ENCODE measurements around the gene FDX2.

FDX2 gene

GRCh38 chr19:10299545-10300458 is 16.0 kb downstream of the FDX2 start:
- DNase-seq, result no peak

- DNase-seq, result no peak
Measured at GRCh38 chr19:10295847-10296591, 19.8 kb downstream of the FDX2 start.

DNA sequence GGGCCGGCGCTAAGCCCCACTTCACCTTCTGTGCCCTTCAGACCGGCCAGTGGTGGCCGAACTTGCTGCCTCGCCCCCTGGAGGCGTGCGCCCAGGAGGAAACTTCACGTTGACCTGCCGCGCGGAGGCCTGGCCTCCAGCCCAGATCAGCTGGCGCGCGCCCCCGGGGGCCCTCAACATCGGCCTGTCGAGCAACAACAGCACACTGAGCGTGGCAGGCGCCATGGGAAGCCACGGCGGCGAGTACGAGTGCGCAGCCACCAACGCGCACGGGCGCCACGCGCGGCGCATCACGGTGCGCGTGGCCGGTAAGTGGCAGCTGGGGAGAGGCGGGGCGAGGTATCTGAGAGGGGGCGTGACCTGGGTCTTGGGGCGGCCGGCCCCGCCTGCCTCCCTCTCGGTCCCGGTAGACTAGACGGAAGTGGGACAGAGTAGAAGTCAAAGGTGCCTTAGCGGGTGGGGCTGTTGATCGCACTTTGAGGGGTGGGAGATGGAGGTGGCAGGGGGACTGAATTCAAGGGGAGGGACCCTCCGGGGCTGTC is 20.4 kb downstream of the FDX2 start:
- DNase-seq, result peak; percentile 50

DNA sequence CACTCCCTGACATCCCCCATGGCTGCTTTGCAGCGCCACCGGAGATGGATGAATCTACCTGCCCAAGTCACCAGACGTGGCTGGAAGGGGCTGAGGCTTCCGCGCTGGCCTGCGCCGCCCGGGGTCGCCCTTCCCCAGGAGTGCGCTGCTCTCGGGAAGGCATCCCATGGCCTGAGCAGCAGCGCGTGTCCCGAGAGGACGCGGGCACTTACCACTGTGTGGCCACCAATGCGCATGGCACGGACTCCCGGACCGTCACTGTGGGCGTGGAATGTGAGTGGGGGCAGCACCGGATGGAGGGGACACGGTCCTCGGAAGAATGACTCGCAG is 21.5 kb downstream of the FDX2 start:
- no peak for DNase-seq

DNA sequence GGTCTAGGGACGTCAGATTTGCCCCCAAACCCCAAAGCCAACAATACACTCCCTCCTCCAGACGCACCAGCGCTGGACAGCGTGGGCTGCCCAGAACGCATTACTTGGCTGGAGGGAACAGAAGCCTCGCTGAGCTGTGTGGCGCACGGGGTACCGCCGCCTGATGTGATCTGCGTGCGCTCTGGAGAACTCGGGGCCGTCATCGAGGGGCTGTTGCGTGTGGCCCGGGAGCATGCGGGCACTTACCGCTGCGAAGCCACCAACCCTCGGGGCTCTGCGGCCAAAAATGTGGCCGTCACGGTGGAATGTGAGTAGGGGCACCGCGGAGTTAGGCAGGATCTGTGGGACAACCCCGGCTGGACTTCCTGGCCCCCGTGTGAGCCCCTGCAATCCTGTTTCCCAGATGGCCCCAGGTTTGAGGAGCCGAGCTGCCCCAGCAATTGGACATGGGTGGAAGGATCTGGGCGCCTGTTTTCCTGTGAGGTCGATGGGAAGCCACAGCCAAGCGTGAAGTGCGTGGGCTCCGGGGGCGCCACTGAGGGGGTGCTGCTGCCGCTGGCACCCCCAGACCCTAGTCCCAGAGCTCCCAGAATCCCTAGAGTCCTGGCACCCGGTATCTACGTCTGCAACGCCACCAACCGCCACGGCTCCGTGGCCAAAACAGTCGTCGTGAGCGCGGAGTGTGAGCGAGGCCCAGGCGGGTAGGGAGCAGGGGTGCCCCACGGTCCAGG is 22.0 kb downstream of the FDX2 start:
- DNase-seq, result no peak

GRCh38 chr19:10292789-10293636 is 22.8 kb downstream of the FDX2 start:
- no peak for DNase-seq

DNA sequence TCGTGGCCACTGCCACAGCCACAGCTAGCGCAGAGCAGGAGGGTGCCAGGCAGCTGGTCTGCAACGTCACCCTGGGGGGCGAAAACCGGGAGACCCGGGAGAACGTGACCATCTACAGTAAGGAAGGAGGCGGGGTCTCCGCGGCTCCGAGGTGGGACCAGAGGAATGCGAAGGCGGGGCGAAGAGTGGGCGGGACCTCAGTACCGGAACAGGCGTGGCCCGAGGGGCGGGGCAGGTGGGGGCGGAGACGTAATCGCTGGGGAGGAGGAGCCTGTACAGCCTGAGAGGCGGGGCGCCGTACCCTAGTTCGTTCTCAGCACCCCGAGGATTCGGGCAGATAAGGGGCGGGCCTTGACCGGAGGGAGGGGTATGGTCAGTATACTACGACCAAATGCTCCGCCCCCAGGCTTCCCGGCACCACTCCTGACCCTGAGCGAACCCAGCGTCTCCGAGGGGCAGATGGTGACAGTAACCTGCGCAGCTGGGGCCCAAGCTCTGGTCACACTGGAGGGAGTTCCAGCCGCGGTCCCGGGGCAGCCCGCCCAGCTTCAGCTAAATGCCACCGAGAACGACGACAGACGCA is 23.5 kb downstream of the FDX2 start:
- peak; percentile 67 for DNase-seq

GRCh38 chr19:10291554-10292205 is 24.1 kb downstream of the FDX2 start:
- no peak for DNase-seq

DNA sequence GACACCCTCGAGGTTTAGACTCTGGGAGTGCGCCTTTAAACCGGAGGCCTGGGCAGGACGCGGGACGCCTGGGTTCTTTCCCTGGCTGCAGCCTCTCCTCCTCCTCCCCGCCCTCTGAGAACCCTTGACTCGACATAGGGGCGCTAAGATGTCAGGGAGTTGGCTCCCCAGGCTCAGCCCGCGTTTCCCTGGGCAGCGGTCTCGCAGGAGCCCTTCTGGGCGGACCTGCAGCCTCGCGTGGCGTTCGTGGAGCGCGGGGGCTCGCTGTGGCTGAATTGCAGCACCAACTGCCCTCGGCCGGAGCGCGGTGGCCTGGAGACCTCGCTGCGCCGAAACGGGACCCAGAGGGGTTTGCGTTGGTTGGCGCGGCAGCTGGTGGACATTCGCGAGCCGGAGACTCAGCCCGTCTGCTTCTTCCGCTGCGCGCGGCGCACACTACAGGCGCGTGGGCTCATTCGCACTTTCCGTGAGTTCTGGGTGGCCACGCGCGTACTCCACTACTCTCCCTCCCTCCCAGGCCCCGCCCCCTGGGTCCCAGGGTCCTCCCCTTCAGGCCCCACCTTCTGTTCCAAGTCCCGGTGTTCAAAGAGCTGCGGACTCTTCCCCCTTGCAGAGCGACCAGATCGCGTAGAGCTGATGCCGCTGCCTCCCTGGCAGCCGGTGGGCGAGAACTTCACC is 24.8 kb downstream of the FDX2 start:
- DNase-seq, result peak; percentile 54

GRCh38 chr19:10290357-10290875 is 25.4 kb downstream of the FDX2 start:
- no peak for DNase-seq

DNA sequence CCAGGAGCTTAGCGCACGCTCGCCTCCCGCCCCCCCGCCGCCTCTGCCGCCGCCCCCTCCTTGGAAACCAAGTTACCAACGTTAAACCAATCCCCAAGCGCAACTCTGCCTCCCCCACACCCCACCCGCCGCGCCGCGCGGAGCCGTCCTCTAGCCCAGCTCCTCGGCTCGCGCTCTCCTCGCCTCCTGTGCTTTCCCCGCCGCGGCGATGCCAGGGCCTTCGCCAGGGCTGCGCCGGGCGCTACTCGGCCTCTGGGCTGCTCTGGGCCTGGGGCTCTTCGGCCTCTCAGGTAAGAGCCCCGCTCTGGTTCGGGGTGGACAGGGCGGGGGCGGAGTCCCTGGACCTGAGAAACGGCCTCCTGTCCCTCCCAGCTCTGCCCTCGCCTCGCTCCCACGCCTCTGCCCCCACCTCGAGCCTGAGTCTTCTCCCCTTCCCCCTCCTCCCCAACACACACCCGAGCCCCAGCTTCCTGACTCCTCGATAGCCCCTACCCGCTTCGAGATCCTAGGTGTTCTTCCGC is 25.9 kb downstream of the FDX2 start, which contains the start of gene ICAM5:
Gene ICAM5, plus strand, starts transcription at position 117 of the 521 bp plus-strand sequence. Its CDS starts 92 bp downstream, at position 209.
- peak; percentile 65 for DNase-seq

DNA sequence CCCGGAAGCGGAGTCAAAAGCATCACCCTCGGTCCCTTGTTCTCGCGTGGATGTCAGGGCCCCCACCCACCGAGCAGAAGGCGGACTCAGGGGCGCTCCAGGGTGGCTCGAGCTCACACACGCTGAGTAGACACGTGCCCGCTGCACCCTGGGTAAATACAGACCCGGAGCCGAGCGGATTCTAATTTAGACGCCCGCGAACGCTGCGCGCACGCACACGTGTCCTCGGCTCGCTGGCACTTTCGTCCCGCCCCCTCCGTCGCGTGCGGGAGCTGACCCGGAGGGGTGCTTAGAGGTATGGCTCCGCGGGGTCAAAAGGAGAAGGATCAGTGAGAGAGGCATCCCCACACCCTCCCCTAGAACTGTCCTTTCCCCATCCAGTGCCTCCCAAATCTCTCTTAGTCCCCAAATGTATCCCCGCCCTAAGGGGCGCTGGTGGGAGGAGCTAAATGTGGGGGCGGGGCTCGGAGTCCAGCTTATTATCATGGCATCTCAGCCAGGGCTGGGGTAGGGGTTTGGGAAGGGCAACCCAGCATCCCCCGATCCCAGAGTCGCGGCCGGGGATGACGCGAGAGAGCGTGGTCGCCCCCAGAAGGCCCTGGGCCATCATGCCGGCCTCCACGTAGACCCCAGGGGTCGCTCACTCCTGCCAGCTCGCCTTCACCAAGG is 26.5 kb downstream of the FDX2 start:
- peak; percentile 49 for DNase-seq

GRCh38 chr19:10288662-10289166 is 27.1 kb downstream of the FDX2 start:
- DNase-seq, result no peak

GRCh38 chr19:10286803-10287737 is 28.7 kb downstream of the FDX2 start, which contains the start of gene ICAM4:
Gene ICAM4 (plus strand): TSS chr19:10286955. CDS start chr19:10287013, 58 bp downstream.
- DNase-seq, result no peak

- no peak for DNase-seq
Measured at GRCh38 chr19:10285393-10285792, 30.4 kb downstream of the FDX2 start.

GRCh38 chr19:10284960-10285278 is 30.9 kb downstream of the FDX2 start:
- DNase-seq, result no peak

DNA sequence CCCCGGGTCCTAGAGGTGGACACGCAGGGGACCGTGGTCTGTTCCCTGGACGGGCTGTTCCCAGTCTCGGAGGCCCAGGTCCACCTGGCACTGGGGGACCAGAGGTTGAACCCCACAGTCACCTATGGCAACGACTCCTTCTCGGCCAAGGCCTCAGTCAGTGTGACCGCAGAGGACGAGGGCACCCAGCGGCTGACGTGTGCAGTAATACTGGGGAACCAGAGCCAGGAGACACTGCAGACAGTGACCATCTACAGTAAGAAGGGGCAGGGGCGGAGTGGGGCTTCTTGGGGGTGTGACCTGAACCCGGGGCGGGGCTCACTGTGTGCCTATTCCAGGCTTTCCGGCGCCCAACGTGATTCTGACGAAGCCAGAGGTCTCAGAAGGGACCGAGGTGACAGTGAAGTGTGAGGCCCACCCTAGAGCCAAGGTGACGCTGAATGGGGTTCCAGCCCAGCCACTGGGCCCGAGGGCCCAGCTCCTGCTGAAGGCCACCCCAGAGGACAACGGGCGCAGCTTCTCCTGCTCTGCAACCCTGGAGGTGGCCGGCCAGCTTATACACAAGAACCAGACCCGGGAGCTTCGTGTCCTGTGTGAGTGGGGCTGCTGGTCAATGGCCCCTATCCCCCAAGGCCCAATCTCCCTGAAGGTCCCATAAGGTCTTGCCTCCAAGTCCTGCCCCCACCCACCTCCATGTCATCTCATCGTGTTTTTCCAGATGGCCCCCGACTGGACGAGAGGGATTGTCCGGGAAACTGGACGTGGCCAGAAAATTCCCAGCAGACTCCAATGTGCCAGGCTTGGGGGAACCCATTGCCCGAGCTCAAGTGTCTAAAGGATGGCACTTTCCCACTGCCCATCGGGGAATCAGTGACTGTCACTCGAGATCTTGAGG is 31.5 kb downstream of the FDX2 start:
- no peak for DNase-seq
